Stimulated activated CD4-positive, alpha-beta T cell treated with anti-CD3 and anti-CD28 coated beads, Interleukin-1b, Interleukin-23, amount 100 ng/mL, for 24 hours (primary cell): ENCODE results near the gene OOSP4A.
"Not testable (repeated sequence)": the region's sequence is repeated elsewhere in the genome, so short reads cannot be mapped to it uniquely, and the experiment has no call there.

ENCODE experiments used
- DNase-seq, 4 experiments: peaks; one replicate each; pipeline ENCODE4 v3.0.0-alpha.2; 2020; ENCODE audit warnings: low read depth in 4 of 4, low spot score in 1 of 4

The OOSP4A gene

GRCh38 chr11:59973097-59973496 is 9.3 kb downstream of the OOSP4A start:
- DNase-seq, result no peak

DNA sequence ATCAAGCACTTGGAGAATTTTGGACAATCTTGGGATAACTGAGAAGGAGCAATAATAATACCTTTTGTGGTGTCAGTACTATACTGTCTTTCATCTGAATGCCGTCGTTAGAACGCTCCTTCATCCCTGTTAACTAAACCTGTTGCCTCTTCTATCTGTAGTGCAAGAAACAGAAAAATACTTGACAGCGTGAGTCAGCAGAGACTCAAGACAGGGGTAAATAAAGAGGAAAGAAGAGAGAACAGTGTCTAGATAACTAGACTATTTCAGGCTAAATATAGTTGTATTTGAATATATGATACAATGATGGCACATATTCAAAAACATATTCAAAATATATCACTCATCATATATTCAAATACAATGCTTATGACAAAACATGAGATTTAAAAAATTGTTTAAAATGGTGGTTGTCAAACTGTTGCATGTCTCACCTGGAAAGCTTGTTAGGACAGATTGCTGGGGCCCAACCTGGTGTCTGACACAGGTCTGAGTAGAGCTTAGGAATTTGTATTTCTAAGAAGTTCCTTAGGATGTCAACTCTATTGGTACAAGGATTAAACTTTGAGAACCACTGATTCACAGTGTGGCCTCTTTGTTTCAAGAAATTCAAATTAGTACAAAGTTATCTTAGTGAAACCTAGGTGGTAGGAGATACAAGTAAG is 17.4 kb downstream of the OOSP4A start:
- DNase-seq, result no peak

- not testable (repeated sequence) for DNase-seq
Observed at GRCh38 chr11:59982037-59982436, 18.2 kb downstream of the OOSP4A start.

DNA sequence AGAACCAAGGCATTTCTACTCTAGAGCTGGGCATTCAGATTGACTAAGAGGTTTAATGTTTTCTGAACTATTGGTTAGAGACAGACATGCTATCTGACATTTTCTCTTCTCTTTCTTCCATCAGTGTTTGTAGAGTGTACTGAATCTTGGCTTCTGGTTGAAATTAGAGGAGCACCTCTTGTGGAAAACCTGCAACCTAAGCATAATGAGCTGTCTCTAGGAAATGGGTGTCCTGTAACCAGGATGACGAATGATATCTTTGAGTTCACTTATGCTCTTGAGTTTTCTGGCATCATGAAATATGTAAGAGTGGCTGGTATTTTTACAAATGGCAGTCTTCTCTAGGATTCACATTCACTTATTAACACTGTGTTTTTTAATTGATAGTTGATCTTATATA is 19.4 kb downstream of the OOSP4A start:
- DNase-seq, result no peak

GRCh38 chr11:59984368-59984767 is 20.5 kb downstream of the OOSP4A start:
- DNase-seq, result no peak

DNA sequence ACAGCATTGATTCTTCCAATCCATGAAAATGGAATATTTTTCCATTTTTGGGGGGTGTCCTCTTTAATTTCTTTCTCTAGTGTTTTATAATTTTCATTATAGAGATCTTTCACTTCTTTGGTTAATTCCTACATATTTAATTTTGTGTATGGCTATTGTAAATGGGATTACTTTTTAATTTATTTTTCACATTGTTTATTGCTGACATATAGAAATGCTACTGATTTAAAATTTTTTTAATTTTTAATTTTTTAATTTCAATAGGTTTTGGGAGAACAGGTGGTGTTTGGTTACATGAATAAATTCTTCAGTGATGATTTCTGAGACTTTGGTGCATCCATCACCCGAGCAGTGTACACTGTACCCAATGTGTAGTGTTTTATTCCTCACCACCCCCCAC is 26.6 kb downstream of the OOSP4A start:
- no peak for DNase-seq

- DNase-seq, result no peak
Observed at GRCh38 chr11:59992425-59992824, 28.6 kb downstream of the OOSP4A start.

GRCh38 chr11:59997800-59998199 is 34.0 kb downstream of the OOSP4A start:
- no peak for DNase-seq

DNA sequence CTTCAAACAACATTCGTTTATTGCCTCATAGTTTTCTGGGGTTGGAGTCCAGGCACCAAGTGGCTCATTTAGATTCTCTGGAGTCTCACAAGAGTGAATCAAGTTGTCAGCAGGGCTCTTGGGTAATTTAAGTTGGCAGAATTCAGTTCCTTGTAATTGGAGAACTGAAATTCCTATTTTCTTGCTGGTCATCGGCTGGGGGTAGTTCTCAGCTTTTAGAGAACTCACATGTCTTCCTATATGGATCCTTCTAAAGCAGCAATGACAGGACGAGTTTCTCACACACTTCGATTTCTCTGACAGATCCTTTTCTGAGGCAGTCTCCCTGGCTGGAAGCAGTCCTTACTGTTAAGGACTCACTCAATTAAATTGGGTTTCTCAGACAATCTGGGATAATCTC is 35.9 kb downstream of the OOSP4A start:
- no peak for DNase-seq

- no peak for DNase-seq
Observed at GRCh38 chr11:60003729-60004128, 39.9 kb downstream of the OOSP4A start.

GRCh38 chr11:60005360-60005759 is 41.5 kb downstream of the OOSP4A start:
- no peak for DNase-seq

GRCh38 chr11:60016881-60017280 is 53.0 kb downstream of the OOSP4A start, which contains the start of gene OOSP4B:
OOSP4B (plus strand) TSS chr11:60017181.
- no peak for DNase-seq

DNA sequence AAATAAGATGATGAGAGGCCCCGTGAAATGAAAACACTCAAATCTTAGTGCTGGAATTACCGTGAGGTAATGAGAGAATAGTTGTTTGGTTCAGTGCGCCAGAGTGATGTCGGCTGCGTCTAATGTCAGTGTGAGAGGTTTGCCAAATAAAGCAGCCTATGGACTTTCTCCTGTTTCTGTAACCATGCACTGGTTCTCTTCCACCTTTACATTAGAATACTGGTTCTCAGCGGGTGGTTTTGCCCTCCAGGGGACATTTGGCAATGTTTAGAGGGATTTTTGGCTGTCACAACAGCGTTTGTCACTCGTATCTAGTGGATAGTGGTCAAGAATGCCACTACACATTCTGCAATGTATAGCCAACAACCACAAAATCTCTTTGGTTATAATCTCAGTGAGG is 54.2 kb downstream of the OOSP4A start:
- no peak for DNase-seq
